Breast epithelium (tissue), 4 donors: ENCODE measurements around the gene COL25A1. TPM values are rescaled to one million over a fixed set of nuclear protein-coding genes. Genes with fewer than 3 reads are reported as not detected.

ENCODE experiments used
- DNase-seq, 2 donors: peaks; one replicate each; pipeline ENCODE4 v3.0.0-alpha.2; 2019; ENCODE audit warnings: low spot score in 2 of 2
- H3K27ac ChIP-seq, 2 donors: fragments of 200-600 bp; sonication (generic) in 1 of 2; one replicate each; pipeline ENCODE4 v1.5.1; 2016 to 2019; ENCODE audit warnings: mild to moderate bottlenecking in 1 of 2
- H3K27me3 ChIP-seq, 2 donors: fragments of 200-600 bp; sonication (generic) in 1 of 2; one replicate each; pipeline versions ENCODE4 v1.5.1 to v1.6.0; 2017 to 2019; ENCODE audit warnings: control low read depth in 1 of 2, mild to moderate bottlenecking in 1 of 2
- H3K36me3 ChIP-seq: fragments of 200-600 bp; one replicate; pipeline ENCODE4 v1.5.1; 2019
- H3K4me1 ChIP-seq, 2 donors: fragments of 200-600 bp; sonication (generic); one replicate each; pipeline ENCODE4 v1.5.1; 2016 to 2019; ENCODE audit warnings: control low read depth in 1 of 2
- H3K4me3 ChIP-seq, 3 donors: fragments of 200-600 bp; sonication (generic); 1 replicate in 2 of 3; 2 replicates in 1 of 3; pipeline ENCODE4 v1.5.1; 2016 to 2019; ENCODE audit warnings: mild to moderate bottlenecking in 3 of 3, moderate library complexity in 2 of 3
- H3K9me3 ChIP-seq, 2 donors: fragments of 200-600 bp; sonication (generic) in 1 of 2; one replicate each; pipeline ENCODE4 v1.5.1; 2016 to 2019; ENCODE audit warnings: control low read depth in 1 of 2
- POLR2A ChIP-seq: fragments of 450-650 bp; IDR thresholded peaks from one replicate; pipeline ENCODE4 v1.6.1; 2016; ENCODE audit warnings: antibody characterized with exemption, mild to moderate bottlenecking, moderate library complexity
- POLR2AphosphoS5 ChIP-seq, 3 donors: sonication (generic); formaldehyde crosslinking; IDR thresholded peaks; one replicate each; pipeline ENCODE4 v1.6.1; 2017; ENCODE audit warnings: antibody characterized with exemption in 3 of 3
- intact Hi-C: fragments of 100-400 bp; cut with DNase I; formaldehyde crosslinking; loops from one replicate; pipeline ENCODE4 v1.15.1; 2023; ENCODE audit warnings: low total_unique reads
- total RNA-seq, 3 donors: library from RNA; depleted of rRNA; stranded (reverse); fragments of >200 nt; gene quantifications; one replicate each; pipeline ENCODE4 v1.1.0, GENCODE V29; 2016
- TF ChIP-seq, protein P1 (sequence below), 3 donors: fragments of 450-650 bp; IDR thresholded peaks; one replicate each; pipeline ENCODE4 v1.5.1; 2016 to 2017; ENCODE audit warnings: antibody characterized with exemption in 3 of 3, mild to moderate bottlenecking in 3 of 3, moderate library complexity in 3 of 3

COL25A1 gene
- 10 to 100 TPM in 1 of 3 donors, 1 to 10 TPM in 2; 2.6 to 11.0 (median 2.8) TPM for total RNA-seq

DNA sequence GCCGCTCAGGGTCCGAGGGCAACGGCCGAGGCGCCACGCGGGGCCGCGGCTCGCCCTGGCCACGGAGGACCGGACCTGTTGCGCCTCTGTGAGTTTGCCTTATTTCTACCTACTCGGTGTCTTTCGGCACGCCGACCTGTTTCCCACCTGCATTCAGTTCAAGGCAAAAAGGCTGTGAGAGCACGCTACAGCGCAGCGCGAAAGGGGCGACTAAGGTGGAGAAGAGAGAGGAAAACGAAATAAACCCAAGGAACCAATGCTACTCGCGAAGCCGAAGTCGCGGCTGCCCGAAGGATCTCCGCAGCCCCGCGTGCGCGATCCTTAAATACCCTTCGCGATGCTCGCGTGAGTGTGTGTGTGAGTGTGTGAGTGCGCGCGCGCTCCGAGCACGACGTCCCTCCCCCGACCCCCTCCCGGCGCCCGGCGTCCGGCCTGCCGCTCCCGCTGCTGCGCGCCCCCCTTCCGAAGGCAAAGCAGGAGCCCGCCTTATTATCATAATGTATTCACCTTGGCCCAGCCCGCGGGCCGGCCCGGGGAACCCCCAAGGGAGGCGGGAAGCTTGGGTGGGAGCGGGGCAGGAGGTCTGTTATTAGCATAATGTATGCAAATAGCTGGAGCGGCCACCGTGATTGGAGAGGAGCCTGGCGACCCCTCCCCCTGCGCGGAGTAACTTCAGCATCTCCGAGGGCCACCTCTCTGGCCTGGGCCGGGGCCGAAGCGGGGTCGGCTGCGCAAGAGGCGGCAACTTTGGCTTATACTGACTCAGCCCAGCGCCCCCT, at the start of gene COL25A1:
COL25A1 (minus strand) TSS at position 298 of the 779 bp plus-strand sequence.
- Histone ChIP-seq H3K4me3 (peak within 1 kb of the TSS; percentile 51 to 75 (median 61)), H3K36me3 (no peaks in the 10 kb centered on the region), H3K27me3 (peaks cover 0 to 19% of the 10 kb centered on the region in 2 donors), H3K4me1 (peaks cover 0 to 5% of the 10 kb centered on the region in 2 donors), H3K9me3 (no peaks in the 10 kb centered on the region), H3K27ac (peak within 1 kb of the TSS in 1 of 2 donors; percentile 23)
- peak in 1 of 2 donors; percentile 24 for DNase-seq
- intact Hi-C loops, result no loop called here
- TF ChIP-seq, protein P1, sequence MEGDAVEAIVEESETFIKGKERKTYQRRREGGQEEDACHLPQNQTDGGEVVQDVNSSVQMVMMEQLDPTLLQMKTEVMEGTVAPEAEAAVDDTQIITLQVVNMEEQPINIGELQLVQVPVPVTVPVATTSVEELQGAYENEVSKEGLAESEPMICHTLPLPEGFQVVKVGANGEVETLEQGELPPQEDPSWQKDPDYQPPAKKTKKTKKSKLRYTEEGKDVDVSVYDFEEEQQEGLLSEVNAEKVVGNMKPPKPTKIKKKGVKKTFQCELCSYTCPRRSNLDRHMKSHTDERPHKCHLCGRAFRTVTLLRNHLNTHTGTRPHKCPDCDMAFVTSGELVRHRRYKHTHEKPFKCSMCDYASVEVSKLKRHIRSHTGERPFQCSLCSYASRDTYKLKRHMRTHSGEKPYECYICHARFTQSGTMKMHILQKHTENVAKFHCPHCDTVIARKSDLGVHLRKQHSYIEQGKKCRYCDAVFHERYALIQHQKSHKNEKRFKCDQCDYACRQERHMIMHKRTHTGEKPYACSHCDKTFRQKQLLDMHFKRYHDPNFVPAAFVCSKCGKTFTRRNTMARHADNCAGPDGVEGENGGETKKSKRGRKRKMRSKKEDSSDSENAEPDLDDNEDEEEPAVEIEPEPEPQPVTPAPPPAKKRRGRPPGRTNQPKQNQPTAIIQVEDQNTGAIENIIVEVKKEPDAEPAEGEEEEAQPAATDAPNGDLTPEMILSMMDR (IDR thresholded peaks at IDR 0.05), result no peak
- no peak for TF ChIP-seq POLR2A
- no peak for TF ChIP-seq POLR2AphosphoS5 (IDR thresholded peaks at IDR 0.05)

DNA sequence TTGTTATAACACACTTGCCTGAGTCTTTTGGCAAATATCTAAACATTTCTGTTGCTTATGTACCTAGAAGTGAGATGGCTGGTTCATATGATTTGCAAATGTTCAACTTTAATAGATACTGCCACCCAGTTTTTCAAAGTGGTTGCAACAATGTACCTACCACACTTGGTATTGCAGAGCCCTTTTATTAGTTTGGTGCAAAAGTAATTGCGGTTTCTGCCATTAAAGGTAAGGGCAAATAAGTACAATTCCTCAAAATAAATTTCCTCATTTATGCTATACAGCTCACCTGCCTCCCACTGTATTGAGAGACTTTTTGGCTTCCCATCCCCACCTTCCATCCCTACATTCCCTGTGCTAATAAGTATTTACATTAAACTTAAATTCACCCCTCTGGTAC, 47.7 kb upstream of the COL25A1 start:
- intact Hi-C loops, result no loop called here
- H3K27me3 ChIP-seq, result no peaks in the 10 kb centered on the region
- no peaks in the 10 kb centered on the region for H3K36me3 ChIP-seq
- no peak for DNase-seq
- H3K4me1 ChIP-seq, result no peaks in the 10 kb centered on the region
- no peak overlapping the region for H3K27ac ChIP-seq
- peaks cover 0 to 32% of the 10 kb centered on the region in 2 donors for H3K9me3 ChIP-seq
- no peak for TF ChIP-seq POLR2AphosphoS5 (IDR thresholded peaks at IDR 0.05)
- no peak overlapping the region for H3K4me3 ChIP-seq

DNA sequence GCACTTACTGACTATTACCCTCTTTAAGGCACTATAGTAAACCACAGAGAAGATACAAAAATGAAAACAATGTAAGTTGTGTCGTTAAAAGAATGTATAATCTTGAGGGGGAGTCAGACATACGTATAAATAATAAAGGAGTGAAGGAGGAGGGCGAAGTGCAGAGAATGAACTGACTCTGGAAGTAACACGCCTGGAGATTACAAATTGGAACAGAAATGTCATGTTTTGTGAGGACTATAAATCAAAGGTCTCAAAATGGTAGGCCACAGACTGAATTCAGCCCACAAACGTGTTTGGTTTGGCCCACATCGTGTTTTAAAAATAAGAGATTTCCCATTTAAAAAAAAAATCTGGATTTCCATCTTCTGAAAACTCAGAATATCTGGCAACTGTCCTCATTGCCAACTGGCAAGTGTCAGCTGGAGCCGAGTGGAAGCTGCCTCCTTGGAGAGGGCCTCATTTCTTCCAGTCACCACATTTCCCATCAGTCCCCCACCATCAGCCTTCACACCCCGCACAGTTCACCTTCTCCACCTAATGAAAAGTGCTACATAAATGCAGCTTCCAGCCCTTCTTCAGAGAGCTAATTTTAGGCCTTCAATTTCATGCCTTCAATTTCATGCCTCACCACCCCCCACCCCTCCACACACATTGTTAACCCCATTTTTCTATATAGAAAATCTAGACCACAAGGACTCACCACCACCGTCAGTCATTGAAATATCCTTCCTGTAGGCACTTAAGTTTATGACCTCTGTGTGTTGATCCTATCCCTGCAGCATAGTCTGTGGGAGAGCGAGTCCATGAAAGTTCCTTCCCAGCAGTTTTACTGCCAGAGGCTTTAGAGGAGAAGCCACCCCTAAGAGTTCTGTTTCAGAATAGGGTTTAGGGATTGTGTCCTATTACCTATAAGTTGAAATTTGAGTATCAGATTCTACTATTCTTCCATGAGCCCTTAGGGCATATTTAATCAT, 32.0 kb upstream of the COL25A1 start:
- intact Hi-C loops, result no loop called here
- Histone ChIP-seq H3K4me1 (no peaks in the 10 kb centered on the region), H3K27ac (no peak overlapping the region), H3K4me3 (no peak overlapping the region), H3K9me3 (no peaks in the 10 kb centered on the region), H3K36me3 (no peaks in the 10 kb centered on the region), H3K27me3 (no peaks in the 10 kb centered on the region)
- DNase-seq, result no peak
- TF ChIP-seq, protein P1 (IDR thresholded peaks at IDR 0.05), result no peak
- TF ChIP-seq POLR2AphosphoS5 (IDR thresholded peaks at IDR 0.05) (no peak), POLR2A (no peak)

DNA sequence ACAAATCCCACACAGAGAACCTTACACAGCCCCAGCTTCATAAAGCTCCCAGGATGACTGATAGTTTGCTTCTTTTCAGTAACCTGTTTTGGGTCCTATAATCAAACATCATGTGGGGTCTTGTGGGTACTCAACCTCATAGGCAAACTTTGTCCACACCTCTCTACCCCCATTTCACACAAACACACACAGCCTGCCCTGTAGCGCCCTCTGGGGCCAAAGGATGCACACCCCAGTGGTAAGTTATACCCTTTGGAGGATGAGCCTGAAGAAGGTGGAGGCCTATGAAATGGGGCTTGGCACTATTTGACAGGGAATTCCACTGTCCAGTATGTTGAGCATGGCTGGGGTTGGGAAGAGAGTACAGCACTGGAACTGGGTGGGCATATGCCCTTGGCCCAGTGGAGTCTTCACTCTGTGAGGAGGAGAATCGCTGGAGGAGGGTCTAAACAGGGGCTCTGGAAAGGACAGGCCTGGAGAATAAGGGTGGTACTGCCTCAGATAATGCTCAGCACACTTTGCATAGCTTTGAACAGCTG, 30.5 kb upstream of the COL25A1 start:
- H3K27me3 ChIP-seq, result no peaks in the 10 kb centered on the region
- TF ChIP-seq POLR2AphosphoS5 (IDR thresholded peaks at IDR 0.05), result no peak
- TF ChIP-seq, protein P1 (IDR thresholded peaks at IDR 0.05), result no peak
- TF ChIP-seq POLR2A, result no peak
- H3K4me3 ChIP-seq, result no peak overlapping the region
- H3K36me3 ChIP-seq, result no peaks in the 10 kb centered on the region
- DNase-seq, result no peak
- H3K9me3 ChIP-seq, result no peaks in the 10 kb centered on the region
- intact Hi-C loops, result no loop called here
- H3K27ac ChIP-seq, result no peak overlapping the region
- no peaks in the 10 kb centered on the region for H3K4me1 ChIP-seq

DNA sequence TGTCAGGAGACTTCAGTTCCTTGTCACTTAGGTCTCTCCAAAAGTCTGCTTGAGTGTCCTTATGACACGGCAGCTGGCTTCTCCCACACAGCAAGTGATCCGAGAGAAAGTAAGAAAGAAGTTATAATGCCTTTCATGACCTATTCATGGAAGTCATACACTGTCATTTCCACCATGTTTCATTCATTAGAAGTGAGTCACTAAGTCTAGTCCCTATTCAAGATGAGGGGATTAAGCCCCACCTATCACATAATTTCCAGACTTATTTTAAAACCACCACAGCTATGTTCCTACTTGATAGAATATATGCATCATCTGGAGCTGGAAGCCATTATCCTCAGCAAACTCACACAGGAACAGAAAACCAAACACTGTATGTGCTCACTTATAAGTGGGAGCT, 25.2 kb upstream of the COL25A1 start:
- intact Hi-C loops, result no loop called here
- no peaks in the 10 kb centered on the region for H3K36me3 ChIP-seq
- peaks cover 9 to 32% of the 10 kb centered on the region in 2 donors for H3K9me3 ChIP-seq
- TF ChIP-seq POLR2A (no peak), POLR2AphosphoS5 (IDR thresholded peaks at IDR 0.05) (no peak)
- TF ChIP-seq, protein P1 (IDR thresholded peaks at IDR 0.05), result no peak
- H3K4me3 ChIP-seq, result no peak overlapping the region
- no peaks in the 10 kb centered on the region for H3K27me3 ChIP-seq
- no peak overlapping the region for H3K27ac ChIP-seq
- no peak for DNase-seq
- H3K4me1 ChIP-seq, result no peaks in the 10 kb centered on the region
